HCT116 (cell line): Measurements from ENCODE around the gene BEND3. TPM values are rescaled to one million over a fixed set of nuclear protein-coding genes. Genes with fewer than 3 reads are reported as not detected.

Experiments
- ATAC-seq: fragments of 200-7000 bp; cut with Tn5 transposase; 2 replicates; pipeline ENCODE4 v1.9.1; 2020; ENCODE audit warnings: mild to moderate bottlenecking, moderate library complexity
- BruUV-seq: library from RNA; stranded (reverse); fragments of 400-500 nt; replicated peaks from 2 replicates; lab custom pipeline; 2021; lab: Mats Ljungman, UMichigan
- CTCF ChIA-PET: fragments of 300-600 bp; sonication (Branson Sonifier 250); formaldehyde crosslinking; loops from one replicate; lab custom pipeline; 2021; ENCODE audit warnings: antibody characterized with exemption; lab: Charles Lee
- POLR2A ChIA-PET: fragments of 300-600, 350-600 bp; sonication (Branson Sonifier 250); formaldehyde crosslinking; loops from one replicate; lab custom pipeline; 2021; ENCODE audit warnings: antibody characterized with exemption; lab: Charles Lee
- RAD21 ChIA-PET, 2 experiments: fragments of 300-600 bp; sonication (Branson Sonifier 250); formaldehyde crosslinking; loops; one replicate each; lab custom pipeline; 2023; ENCODE audit warnings: low total read pairs in 2 of 2; ENCODE audit not compliant: uncharacterized antibody in 2 of 2, unreplicated experiment in 2 of 2, low non-redundant PET in 1 of 2; lab: Charles Lee
- DNase-seq: peaks from one replicate; pipeline ENCODE4 v3.0.0-alpha.2; 2010; ENCODE audit warnings: low read depth, low spot score
- H2AFZ ChIP-seq: fragments of 200-600 bp; shearing (Covaris generic), sonication (generic); 2 replicates; pipeline ENCODE4 v1.6.1; 2017; ENCODE audit warnings: low read depth, mixed run types, mixed read lengths, antibody characterized with exemption, low read length; ENCODE audit not compliant: poor library complexity, severe bottlenecking
- H3K27ac ChIP-seq: 2 replicates; pipeline ENCODE4 v1.5.1; 2012; ENCODE audit warnings: low read depth, low read length
- H3K27me3 ChIP-seq: fragments of 200-600 bp; sonication (generic); 2 replicates; pipeline ENCODE4 v1.6.1; 2016; ENCODE audit warnings: mixed run types, low read length, mixed read lengths; ENCODE audit not compliant: insufficient read depth
- H3K36me3 ChIP-seq, 2 experiments: fragments of 200-500 bp in 1 of 2; fragments of 200-600 bp in 1 of 2; sonication (Bioruptor generic) in 1 of 2; sonication (generic) in 1 of 2; 2 replicates each; pipeline versions ENCODE4 v1.5.1 to v1.6.1; 2014 to 2016; ENCODE audit warnings: low read length in 2 of 2, inconsistent platforms in 1 of 2, mixed read lengths in 1 of 2, mixed run types in 1 of 2; ENCODE audit not compliant: insufficient read depth in 2 of 2, control insufficient read depth in 1 of 2
- H3K4me1 ChIP-seq, 2 experiments: fragments of 200-600 bp in 1 of 2; sonication (generic) in 1 of 2; 2 replicates each; pipeline versions ENCODE4 v1.5.1 to v1.6.1; 2012 to 2017; ENCODE audit warnings: low read length in 2 of 2, inconsistent platforms in 1 of 2, mild to moderate bottlenecking in 1 of 2, mixed read lengths in 1 of 2, mixed run types in 1 of 2, moderate library complexity in 1 of 2; ENCODE audit not compliant: insufficient read depth in 2 of 2, control insufficient read depth in 1 of 2
- H3K4me2 ChIP-seq: fragments of 200-600 bp; sonication (generic); 2 replicates; pipeline ENCODE4 v1.6.1; 2017; ENCODE audit warnings: mixed run types, low read length, mixed read lengths
- H3K4me3 ChIP-seq, 2 experiments: fragments of 200-600 bp in 1 of 2; sonication (generic) in 1 of 2; replicated peaks in 1 of 2; 2 replicates each; pipeline ENCODE4 v1.5.1; 2011 to 2016; ENCODE audit warnings: low read length in 2 of 2, control low read depth in 1 of 2, low read depth in 1 of 2, mild to moderate bottlenecking in 1 of 2, mixed read lengths in 1 of 2, mixed run types in 1 of 2
- H3K79me2 ChIP-seq: fragments of 200-600 bp; sonication (generic); 2 replicates; pipeline ENCODE4 v1.6.1; 2017; ENCODE audit warnings: mild to moderate bottlenecking, mixed run types, low read length, moderate library complexity, mixed read lengths; ENCODE audit not compliant: insufficient read depth
- H3K9ac ChIP-seq: fragments of 200-600 bp; sonication (generic); 2 replicates; pipeline ENCODE4 v1.6.1; 2016; ENCODE audit warnings: low read length, mixed read lengths
- H3K9me2 ChIP-seq: fragments of 200-600 bp; sonication (generic), shearing (Covaris generic); 2 replicates; pipeline ENCODE4 v1.6.1; 2017; ENCODE audit warnings: mixed run types, mild to moderate bottlenecking, moderate library complexity; ENCODE audit not compliant: insufficient read depth
- H3K9me3 ChIP-seq, 2 experiments: fragments of 200-500 bp in 1 of 2; fragments of 200-600 bp in 1 of 2; sonication (Bioruptor generic) in 1 of 2; sonication (generic) in 1 of 2; 2 replicates each; pipeline ENCODE4 v1.6.1; 2014 to 2017; ENCODE audit warnings: low read length in 2 of 2, mixed read lengths in 2 of 2, inconsistent platforms in 1 of 2, low read depth in 1 of 2, mild to moderate bottlenecking in 1 of 2, mixed run types in 1 of 2, moderate library complexity in 1 of 2; ENCODE audit not compliant: control insufficient read depth in 1 of 2, insufficient read depth in 1 of 2
- H4K20me1 ChIP-seq: fragments of 200-600 bp; sonication (generic), shearing (Covaris generic); 2 replicates; pipeline ENCODE4 v1.6.1; 2017; ENCODE audit warnings: mixed run types, mild to moderate bottlenecking, moderate library complexity; ENCODE audit not compliant: insufficient read depth
- CBX3 ChIP-seq: IDR thresholded peaks from 2 replicates; pipeline ENCODE4 v1.6.1; 2012; ENCODE audit warnings: low read depth
- EGR1 ChIP-seq: IDR thresholded peaks from 2 replicates; pipeline ENCODE4 v1.6.1; 2012; ENCODE audit warnings: low read depth
- EZH2phosphoT487 ChIP-seq: fragments of 200-600 bp; IDR thresholded peaks from 2 replicates; pipeline ENCODE4 v1.6.1; 2018; ENCODE audit warnings: antibody characterized with exemption, borderline replicate concordance
- POLR2A ChIP-seq: IDR thresholded peaks from 2 replicates; pipeline ENCODE4 v1.7.0; 2011; ENCODE audit warnings: borderline replicate concordance; ENCODE audit not compliant: insufficient read depth, insufficient read length; ENCODE audit errors: extremely low read depth
- TCF7L2 ChIP-seq: IDR thresholded peaks from 2 replicates; pipeline ENCODE4 v1.7.0; 2011; ENCODE audit warnings: borderline replicate concordance, inconsistent platforms; ENCODE audit not compliant: insufficient read depth, insufficient read length; ENCODE audit errors: extremely low read depth
- YY1 ChIP-seq: IDR thresholded peaks from 2 replicates; pipeline ENCODE4 v1.6.1; 2011; ENCODE audit warnings: low read length, low read depth, moderate library complexity, mild to moderate bottlenecking; ENCODE audit not compliant: insufficient replicate concordance; ENCODE audit errors: extremely low read depth
- ZFX ChIP-seq: fragments of 450-650 bp; IDR thresholded peaks from 2 replicates; pipeline ENCODE4 v1.6.1; 2017
- intact Hi-C: fragments of 100-400 bp; cut with micrococcal nuclease; formaldehyde crosslinking; loops from 2 replicates; pipeline ENCODE4 v1.10.0; 2022
- total RNA-seq: library from RNA; stranded (reverse); gene quantifications from one replicate; pipeline ENCODE4 v1.2.1, GENCODE V29; 2021; ENCODE audit not compliant: unreplicated experiment
- TF ChIP-seq, protein P1 (sequence below), 3 experiments: fragments of 200-600 bp in 1 of 3; sonication (generic) in 1 of 3; IDR thresholded peaks in 2 of 3; conservative IDR thresholded peaks in 1 of 3; 2 replicates each; pipeline ENCODE4 v1.5.1; 2012 to 2017; ENCODE audit warnings: low read depth in 2 of 3, low read length in 2 of 3, antibody characterized with exemption in 1 of 3, borderline replicate concordance in 1 of 3, control low read depth in 1 of 3, mild to moderate bottlenecking in 1 of 3, mixed read lengths in 1 of 3, mixed run types in 1 of 3, moderate library complexity in 1 of 3; ENCODE audit not compliant: insufficient read depth in 1 of 3
- TF ChIP-seq, protein P2 (sequence below): IDR thresholded peaks from 2 replicates; pipeline ENCODE4 v1.6.1; 2012
- TF ChIP-seq, protein P3 (sequence below): IDR thresholded peaks from 2 replicates; pipeline ENCODE4 v1.6.1; 2012; ENCODE audit warnings: low read depth

The BEND3 gene
- total RNA-seq, 1 experiment from 2014 or later: 6.3 TPM

DNA sequence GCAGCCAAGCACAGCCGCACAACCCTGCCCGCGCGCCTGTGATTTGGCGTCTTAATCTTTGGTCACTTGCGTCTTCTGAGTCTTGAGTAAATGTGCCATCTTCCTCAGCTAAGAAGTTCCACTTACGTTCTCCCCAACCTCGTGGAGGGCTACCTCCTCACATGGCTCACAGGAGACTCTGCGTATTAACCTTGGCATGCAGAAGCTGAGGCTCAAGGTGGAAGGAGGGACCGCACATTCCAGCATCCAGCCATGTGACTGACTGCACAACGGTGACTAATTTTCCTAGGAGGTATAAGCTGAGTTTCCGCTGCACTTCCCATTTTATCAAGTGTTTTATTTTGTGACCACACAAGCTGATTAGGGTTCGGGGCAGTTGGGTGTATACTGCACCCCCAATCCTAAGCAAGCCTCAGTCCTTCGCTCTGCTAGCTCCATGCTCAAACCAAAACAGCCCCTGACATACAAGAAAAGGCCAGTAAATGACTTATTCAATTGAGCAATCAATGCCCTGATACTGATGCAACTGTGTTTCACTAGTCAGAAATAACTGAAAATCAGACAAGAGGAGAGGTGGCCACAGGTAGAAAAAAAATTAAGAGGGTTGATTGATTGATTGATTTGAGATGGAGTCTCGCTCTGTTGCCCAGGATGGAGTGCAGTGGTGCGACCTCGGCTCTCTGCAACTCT lies 7.0 kb downstream of the BEND3 start:
- TF ChIP-seq, protein P1, sequence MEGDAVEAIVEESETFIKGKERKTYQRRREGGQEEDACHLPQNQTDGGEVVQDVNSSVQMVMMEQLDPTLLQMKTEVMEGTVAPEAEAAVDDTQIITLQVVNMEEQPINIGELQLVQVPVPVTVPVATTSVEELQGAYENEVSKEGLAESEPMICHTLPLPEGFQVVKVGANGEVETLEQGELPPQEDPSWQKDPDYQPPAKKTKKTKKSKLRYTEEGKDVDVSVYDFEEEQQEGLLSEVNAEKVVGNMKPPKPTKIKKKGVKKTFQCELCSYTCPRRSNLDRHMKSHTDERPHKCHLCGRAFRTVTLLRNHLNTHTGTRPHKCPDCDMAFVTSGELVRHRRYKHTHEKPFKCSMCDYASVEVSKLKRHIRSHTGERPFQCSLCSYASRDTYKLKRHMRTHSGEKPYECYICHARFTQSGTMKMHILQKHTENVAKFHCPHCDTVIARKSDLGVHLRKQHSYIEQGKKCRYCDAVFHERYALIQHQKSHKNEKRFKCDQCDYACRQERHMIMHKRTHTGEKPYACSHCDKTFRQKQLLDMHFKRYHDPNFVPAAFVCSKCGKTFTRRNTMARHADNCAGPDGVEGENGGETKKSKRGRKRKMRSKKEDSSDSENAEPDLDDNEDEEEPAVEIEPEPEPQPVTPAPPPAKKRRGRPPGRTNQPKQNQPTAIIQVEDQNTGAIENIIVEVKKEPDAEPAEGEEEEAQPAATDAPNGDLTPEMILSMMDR (IDR thresholded peaks at IDR 0.05 in 2 of 3, conservative IDR thresholded peaks at IDR 0.05 in 1 of 3; ENCODE audit: borderline replicate concordance in 1 of 3, insufficient read depth in 1 of 3, low read depth in 2 of 3, low read length in 2 of 3): no peak
- no peak for TF ChIP-seq CBX3
- no peak for TF ChIP-seq POLR2A
- Histone ChIP-seq H3K9me2 (no peaks in the 10 kb centered on the region), H3K36me3 (no peaks in the 10 kb centered on the region), H3K9ac (no peak overlapping the region), H3K27me3 (no peaks in the 10 kb centered on the region), H3K4me2 (no peak overlapping the region), H3K27ac (no peak overlapping the region), H3K9me3 (no peaks in the 10 kb centered on the region), H4K20me1 (no peaks in the 10 kb centered on the region), H3K4me3 (no peak overlapping the region), H3K4me1 (peaks cover 0 to under 1% of the 10 kb centered on the region in 2 experiments; a peak in 2 of 4 replicates), H3K79me2 (no peaks in the 10 kb centered on the region), H2AFZ (no peak overlapping the region)
- ATAC-seq (no peak), DNase-seq (no peak)
- ChIA-PET RAD21 (no interaction called here), CTCF (no interaction called here), POLR2A (no interaction called here)
- intact Hi-C loops: no loop called here
- no TSS peak for BruUV-seq

DNA sequence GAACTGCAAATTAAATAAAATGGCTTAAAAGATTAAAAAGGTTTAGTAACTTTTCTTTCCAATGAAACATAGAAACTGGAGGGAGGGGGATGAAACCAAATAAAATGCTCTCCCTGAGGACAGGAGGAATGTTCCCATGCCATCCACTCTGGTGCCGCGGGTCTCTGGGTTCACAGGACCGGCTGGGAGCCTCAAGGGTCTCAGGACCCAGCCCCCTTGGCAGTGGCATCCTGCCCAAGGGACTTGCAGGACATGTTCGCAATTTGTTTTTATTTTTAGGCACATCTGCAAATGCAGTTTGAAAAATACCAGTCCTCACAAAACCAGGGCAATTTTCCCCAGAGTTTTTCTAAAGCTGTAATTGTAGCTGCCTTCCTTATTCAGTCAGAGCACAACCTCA lies 7.5 kb downstream of the BEND3 start:
- DNase-seq (no peak), ATAC-seq (no peak)
- H2AFZ ChIP-seq: no peak overlapping the region
- intact Hi-C loops: no loop called here
- H3K4me3 ChIP-seq: no peak overlapping the region
- H4K20me1 ChIP-seq: no peaks in the 10 kb centered on the region
- RAD21 ChIA-PET: no interaction called here
- no peaks in the 10 kb centered on the region for H3K36me3 ChIP-seq
- POLR2A ChIA-PET: no interaction called here
- no peaks in the 10 kb centered on the region for H3K9me3 ChIP-seq
- CTCF ChIA-PET: no interaction called here
- H3K27me3 ChIP-seq: no peaks in the 10 kb centered on the region
- no peak overlapping the region for H3K27ac ChIP-seq
- H3K9ac ChIP-seq: no peak overlapping the region
- H3K79me2 ChIP-seq: no peaks in the 10 kb centered on the region
- peaks cover 0 to 3% of the 10 kb centered on the region in 2 experiments; a peak in 1 of 4 replicates for H3K4me1 ChIP-seq
- BruUV-seq: no TSS peak
- H3K4me2 ChIP-seq: no peak overlapping the region
- H3K9me2 ChIP-seq: no peaks in the 10 kb centered on the region
- TF ChIP-seq TCF7L2: no peak
- TF ChIP-seq EZH2phosphoT487: no peak
- TF ChIP-seq, protein P2, sequence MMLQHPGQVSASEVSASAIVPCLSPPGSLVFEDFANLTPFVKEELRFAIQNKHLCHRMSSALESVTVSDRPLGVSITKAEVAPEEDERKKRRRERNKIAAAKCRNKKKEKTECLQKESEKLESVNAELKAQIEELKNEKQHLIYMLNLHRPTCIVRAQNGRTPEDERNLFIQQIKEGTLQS: no peak
- TF ChIP-seq ZFX: no peak
- TF ChIP-seq EGR1: no peak
- no peak for TF ChIP-seq POLR2A
- TF ChIP-seq, protein P3, sequence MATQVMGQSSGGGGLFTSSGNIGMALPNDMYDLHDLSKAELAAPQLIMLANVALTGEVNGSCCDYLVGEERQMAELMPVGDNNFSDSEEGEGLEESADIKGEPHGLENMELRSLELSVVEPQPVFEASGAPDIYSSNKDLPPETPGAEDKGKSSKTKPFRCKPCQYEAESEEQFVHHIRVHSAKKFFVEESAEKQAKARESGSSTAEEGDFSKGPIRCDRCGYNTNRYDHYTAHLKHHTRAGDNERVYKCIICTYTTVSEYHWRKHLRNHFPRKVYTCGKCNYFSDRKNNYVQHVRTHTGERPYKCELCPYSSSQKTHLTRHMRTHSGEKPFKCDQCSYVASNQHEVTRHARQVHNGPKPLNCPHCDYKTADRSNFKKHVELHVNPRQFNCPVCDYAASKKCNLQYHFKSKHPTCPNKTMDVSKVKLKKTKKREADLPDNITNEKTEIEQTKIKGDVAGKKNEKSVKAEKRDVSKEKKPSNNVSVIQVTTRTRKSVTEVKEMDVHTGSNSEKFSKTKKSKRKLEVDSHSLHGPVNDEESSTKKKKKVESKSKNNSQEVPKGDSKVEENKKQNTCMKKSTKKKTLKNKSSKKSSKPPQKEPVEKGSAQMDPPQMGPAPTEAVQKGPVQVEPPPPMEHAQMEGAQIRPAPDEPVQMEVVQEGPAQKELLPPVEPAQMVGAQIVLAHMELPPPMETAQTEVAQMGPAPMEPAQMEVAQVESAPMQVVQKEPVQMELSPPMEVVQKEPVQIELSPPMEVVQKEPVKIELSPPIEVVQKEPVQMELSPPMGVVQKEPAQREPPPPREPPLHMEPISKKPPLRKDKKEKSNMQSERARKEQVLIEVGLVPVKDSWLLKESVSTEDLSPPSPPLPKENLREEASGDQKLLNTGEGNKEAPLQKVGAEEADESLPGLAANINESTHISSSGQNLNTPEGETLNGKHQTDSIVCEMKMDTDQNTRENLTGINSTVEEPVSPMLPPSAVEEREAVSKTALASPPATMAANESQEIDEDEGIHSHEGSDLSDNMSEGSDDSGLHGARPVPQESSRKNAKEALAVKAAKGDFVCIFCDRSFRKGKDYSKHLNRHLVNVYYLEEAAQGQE: no peak
- TF ChIP-seq YY1: no peak
